OCI-LY1 (cell line): ENCODE measurements around the gene P2RY11.

ENCODE experiments used
- EZH2 ChIP-seq: fragments of 200-600 bp; sonication (generic), shearing (Covaris generic); IDR thresholded peaks from 2 replicates; pipeline ENCODE4 v1.8.0; 2017; ENCODE audit warnings: borderline replicate concordance, mixed run types, mild to moderate bottlenecking, antibody characterized with exemption, low read length, moderate library complexity, mixed read lengths
- TF ChIP-seq, protein P1 (sequence below): fragments of 200-600 bp; sonication (generic), shearing (Covaris generic); IDR thresholded peaks from 2 replicates; pipeline ENCODE4 v1.5.1; 2017; ENCODE audit warnings: mild to moderate bottlenecking, antibody characterized with exemption, low read length, moderate library complexity, mixed read lengths

DNA sequence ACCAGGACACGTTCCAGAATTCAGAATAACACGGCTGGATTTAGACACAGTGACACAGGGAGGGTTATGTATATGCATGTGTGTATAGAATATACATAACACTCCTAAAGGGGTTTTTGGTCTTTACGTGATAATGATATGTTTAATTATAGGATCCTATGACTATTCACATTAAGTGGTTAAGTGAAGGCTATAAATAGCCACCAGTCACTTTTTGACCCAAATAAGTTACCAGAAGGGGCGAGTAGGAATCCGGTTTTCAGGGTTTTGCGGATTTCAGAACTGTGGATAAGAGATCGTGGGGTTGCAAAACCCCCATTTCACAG lies 15.9 kb upstream of the P2RY11 start:
- TF ChIP-seq, protein P1, sequence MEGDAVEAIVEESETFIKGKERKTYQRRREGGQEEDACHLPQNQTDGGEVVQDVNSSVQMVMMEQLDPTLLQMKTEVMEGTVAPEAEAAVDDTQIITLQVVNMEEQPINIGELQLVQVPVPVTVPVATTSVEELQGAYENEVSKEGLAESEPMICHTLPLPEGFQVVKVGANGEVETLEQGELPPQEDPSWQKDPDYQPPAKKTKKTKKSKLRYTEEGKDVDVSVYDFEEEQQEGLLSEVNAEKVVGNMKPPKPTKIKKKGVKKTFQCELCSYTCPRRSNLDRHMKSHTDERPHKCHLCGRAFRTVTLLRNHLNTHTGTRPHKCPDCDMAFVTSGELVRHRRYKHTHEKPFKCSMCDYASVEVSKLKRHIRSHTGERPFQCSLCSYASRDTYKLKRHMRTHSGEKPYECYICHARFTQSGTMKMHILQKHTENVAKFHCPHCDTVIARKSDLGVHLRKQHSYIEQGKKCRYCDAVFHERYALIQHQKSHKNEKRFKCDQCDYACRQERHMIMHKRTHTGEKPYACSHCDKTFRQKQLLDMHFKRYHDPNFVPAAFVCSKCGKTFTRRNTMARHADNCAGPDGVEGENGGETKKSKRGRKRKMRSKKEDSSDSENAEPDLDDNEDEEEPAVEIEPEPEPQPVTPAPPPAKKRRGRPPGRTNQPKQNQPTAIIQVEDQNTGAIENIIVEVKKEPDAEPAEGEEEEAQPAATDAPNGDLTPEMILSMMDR, result no peak
- no peak for TF ChIP-seq EZH2
